CMK (cell line): ENCODE data around the gene GARIN1A.

Source experiments
- DNase-seq: peaks from one replicate; pipeline ENCODE4 v3.0.0-alpha.2; 2010; ENCODE audit warnings: low read depth

GARIN1A gene

GRCh38 chr7:128714701-128715495 is 42.8 kb downstream of the GARIN1A start:
- no peak for DNase-seq

- DNase-seq = no peak
Observed at GRCh38 chr7:128718967-128719642, 47.0 kb downstream of the GARIN1A start.

DNA sequence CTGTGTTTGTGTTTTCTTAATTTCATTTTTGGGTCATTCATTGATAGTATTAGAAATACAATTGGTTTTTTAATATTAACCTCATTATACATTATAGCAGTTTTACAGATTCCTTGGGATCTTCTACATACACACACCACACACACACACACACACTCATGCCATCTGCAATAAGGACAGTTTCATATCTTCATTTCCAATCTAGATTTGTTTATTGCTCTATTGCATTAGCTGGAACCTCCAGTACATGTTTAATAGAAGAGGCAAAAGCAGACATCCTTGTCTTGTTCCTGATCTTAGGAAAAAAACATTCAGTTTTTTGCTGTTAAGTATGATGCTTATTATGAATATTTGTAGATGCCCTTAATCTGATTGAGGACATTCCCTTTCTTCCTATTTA is 49.3 kb downstream of the GARIN1A start:
- no peak for DNase-seq
